SKM-1 (cell line): Measurements from ENCODE around the gene OXNAD1.

Experiments
- DNase-seq: peaks from one replicate; lab custom pipeline; 2025; ENCODE audit not compliant: unreplicated experiment; lab: John Stamatoyannopoulos, UW

Gene OXNAD1

GRCh38 chr3:16273867-16274266 lies 8.9 kb downstream of the OXNAD1 start:
- DNase-seq, result no peak

- DNase-seq, result no peak
Measured at GRCh38 chr3:16277471-16277870, 12.5 kb downstream of the OXNAD1 start.

- no peak for DNase-seq
Measured at GRCh38 chr3:16279010-16279801, 14.2 kb downstream of the OXNAD1 start.

DNA sequence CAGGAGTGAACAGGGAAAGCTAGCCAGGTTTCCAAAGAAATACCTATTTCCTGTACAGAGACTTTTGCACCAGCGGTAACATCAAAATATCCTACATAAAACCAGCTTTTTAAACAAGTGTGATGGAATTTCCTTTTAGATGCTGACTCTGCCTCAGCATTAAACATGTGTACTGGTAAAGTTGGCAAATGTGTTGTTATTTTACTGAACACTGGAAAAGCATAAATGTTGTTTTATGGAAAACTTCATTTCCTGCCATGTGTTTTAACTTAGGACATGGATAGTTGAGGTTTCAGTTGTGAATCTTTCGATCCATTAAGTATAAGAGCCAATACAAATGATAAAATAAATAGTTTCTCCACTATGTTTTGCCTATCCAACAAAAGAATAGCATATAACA lies 15.7 kb downstream of the OXNAD1 start:
- DNase-seq, result no peak

GRCh38 chr3:16284633-16285032 lies 19.6 kb downstream of the OXNAD1 start:
- no peak for DNase-seq

DNA sequence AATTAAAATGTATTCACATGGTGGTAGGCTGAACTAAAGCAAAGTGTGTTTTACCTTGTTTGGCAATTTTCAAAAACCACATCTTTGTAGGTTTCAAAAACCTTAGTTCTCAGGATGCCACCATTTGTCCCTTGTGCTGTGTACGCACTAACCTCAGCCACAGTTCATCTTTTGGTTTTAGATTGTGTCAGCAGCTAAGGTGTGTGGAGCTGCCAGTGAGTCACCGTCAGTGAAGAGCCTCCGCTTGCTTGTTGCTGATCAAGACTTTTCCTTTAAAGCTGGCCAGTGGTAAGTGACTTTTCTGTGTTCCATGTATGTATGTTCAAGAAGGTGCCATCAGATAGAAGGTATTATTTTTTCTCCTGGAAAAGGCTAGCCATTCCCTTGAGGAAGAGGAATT lies 21.1 kb downstream of the OXNAD1 start:
- no peak for DNase-seq

- no peak for DNase-seq
Measured at GRCh38 chr3:16286751-16287543, 21.9 kb downstream of the OXNAD1 start.

GRCh38 chr3:16288664-16289063 lies 23.7 kb downstream of the OXNAD1 start:
- DNase-seq, result no peak

DNA sequence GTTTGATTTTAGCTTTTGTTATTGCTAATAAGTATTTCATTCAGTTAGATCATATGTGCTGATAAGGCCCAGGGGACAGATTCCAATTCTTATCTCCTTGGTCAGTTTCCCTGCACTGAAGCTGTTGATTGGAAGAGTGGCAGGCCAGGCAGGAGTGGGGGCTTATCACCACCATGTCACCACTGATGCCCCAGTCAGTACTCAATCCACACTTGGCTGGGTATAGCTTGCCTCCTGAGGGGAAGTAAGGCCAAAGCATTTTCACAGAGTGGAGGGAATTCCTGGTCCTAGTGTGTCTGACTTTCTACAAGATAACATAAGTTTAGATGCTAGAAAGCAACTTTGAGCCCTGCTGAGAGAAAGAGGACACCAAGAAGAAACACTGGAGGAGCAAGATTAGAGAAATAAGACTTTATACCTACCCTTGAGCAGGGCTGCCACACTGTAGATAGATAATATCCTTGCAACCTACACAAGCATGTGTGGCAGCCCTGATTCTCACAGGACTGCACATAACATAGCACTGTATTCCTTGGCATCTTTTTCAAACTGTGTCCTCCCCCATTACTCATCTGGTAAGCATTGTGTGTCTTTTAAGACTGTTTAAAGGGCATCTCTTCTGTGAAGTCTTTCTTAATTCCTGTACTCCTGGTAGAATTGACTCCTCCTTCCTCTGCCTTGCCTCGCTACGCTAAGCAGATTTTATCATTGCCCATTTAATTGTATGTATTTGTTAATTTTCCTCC lies 24.3 kb downstream of the OXNAD1 start:
- no peak for DNase-seq

DNA sequence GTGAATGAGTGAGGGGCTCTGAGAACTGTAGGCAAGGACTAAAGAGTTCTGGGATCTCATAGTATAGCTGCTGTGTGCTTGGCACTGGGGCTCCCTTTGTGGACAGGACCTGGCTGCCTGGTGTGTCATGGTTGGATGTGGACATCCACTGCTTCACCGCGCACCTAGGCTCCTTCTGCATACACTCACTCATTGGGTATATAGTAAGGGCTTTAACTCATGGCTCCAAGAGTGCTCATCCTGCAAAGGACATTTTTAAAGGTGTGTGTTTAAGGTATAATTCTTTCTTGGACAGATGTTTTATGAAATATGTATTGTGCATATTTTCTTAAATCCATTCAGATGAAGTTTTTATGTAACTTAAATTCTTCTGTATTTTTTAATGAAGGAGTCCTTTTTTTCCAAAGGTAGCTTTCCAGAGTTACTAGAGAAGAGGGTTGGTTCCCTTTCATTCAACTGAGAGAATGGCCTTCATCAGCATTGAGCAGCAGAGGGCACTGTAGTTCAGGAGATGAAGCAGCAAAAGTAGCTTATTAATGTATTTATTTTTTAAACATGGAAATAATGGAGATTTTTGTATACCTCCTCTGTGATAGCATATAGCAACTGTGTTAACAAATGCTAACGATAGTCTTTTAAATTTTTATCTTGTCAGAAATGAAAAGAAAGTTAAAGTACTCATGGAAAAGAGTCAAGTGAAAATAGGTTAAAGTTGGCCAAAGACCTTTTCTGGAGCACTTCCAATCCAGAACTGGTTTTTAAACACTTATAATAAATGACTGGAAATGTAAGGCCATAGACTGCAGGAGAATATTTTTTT lies 25.2 kb downstream of the OXNAD1 start:
- DNase-seq, result peak; percentile 54

DNA sequence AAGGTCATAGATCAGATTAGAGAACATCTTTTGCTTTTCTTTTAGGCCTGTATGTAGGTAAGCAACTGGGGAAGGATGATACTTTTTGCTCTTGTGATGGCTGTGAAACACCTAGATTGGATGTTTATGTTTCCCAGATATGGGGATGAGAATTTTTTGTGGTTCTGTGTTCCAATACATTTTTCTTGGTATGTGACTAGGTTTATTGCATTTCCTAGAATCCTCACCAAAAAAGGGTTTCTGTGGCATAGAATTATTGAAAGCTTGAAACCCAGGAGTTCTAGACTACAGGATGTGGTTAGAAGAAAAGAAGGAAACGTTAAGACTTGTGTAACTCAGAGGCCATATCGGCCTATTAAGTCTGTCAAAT lies 25.8 kb downstream of the OXNAD1 start:
- peak; percentile 30 for DNase-seq

GRCh38 chr3:16294844-16295243 lies 29.8 kb downstream of the OXNAD1 start:
- DNase-seq, result no peak

- DNase-seq, result no peak
Measured at GRCh38 chr3:16295298-16295890, 30.4 kb downstream of the OXNAD1 start.

DNA sequence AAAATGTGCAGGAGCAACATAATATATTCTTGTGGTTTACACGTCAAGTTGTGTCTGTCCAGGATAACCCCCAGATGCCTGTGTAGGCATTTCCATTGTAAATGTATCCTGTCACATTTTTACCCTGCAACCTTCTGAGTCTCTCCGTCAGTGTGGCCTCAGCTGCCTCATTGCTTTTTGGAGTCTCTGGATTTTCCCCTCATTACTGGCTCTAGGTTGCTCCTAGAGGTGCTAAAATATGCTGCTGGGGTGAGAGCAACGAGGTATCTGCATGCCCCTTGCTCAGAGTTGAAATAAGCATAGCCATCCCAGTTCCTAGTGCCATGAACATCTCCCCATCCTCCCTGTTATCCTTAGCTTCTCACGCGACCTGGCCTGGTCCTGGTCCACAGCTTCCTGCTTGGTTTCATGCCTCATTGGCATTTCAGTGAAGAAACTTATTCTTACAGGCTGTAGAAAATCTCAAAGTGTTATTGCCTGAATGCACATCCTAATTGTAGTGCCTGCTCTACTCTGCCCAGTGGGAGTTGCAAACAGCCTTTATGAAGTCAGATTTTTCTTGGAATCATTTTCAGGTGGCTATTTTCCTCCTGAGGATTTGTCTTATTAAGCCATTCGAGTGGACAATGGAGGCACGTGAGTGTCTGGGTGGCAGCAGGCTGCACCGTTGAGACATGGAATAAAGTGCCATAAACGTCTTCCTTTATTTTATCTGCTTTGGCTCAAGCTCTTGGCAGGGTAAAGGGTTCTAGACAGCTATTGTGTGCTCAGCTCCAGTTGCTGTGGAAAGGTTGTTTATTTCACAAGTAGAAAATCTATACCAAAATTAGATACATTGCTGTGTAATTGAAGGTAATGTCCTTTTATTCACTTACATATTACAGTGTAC lies 33.2 kb downstream of the OXNAD1 start:
- DNase-seq, result no peak

- no peak for DNase-seq
Measured at GRCh38 chr3:16298891-16299290, 33.9 kb downstream of the OXNAD1 start.

DNA sequence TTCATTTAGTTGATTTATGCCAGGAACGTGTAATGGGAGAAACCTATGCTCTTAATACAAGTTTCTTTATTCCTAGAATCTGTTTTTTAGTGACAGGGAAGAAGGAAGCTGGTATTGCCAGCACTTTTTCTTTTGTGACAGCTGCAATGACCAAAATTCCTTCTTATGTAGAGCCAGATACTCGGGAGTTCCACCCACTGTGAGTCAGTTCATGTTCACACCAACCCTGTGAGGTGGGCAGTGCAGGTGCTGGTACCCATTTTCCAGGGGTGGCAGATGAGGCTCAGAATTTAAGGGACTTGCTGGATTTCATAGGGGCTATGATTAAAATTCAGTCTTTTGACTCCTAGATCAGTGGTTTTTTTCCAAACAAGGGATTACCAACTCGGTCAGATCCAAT lies 34.7 kb downstream of the OXNAD1 start:
- DNase-seq, result no peak

DNA sequence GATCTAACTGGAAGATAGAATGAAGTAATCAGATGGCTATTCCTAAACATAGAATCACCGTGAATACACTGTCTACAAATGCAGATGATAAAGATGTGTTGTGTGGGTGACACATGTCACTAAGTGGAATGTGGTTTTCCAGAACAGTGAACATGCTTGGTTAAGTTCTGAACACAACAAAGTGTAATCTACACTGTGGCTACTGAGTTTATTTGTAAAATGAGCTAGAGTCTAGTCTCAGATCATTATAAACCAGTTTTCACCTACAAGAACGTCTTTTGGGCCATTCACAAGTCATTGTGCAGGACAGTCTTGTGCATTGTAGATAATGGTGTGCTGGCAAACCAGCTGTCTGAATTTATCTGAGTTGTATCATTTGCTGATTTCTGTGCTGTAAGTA lies 35.3 kb downstream of the OXNAD1 start:
- DNase-seq, result no peak

DNA sequence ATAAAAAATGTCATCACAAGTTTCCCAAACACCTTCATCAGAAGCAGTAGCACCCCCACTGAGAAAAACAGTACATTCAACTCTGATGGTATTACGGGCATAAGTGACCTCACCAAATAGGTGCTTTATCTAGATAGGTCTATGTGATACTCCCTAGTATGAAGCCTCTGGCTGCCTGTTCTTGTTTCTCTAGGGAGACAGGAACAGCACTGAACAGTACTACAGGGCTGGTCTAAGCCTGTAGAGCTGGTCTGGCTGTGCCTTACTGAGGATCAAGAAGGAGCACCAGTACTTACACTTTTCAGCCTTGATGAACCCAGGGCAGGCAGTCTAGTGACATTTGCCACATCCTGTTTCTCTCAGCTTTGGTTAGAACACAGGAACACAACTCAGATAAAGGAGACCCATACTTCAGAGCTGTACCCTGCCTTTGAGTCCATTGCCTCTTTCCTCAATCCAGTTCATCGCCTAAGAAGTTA lies 35.9 kb downstream of the OXNAD1 start:
- DNase-seq, result no peak

DNA sequence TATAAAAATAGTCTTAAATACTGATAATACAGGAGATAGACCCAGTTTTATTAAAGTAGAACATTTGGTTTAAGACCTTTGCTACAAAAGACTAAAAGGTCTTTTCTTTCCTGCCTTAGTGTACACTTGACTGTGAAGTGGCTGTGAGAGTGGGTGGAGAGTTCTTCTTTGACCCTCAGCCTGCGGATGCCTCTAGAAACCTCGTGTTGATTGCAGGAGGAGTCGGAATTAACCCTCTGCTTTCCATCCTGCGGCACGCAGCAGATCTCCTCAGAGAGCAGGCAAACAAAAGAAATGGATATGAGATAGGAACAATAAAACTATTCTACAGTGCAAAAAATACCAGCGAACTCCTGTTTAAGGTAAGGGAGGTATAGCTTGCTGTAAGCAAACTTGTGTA lies 36.5 kb downstream of the OXNAD1 start:
- DNase-seq, result no peak
